Activated naive CD8-positive, alpha-beta T cell treated with anti-CD3 and anti-CD28 coated beads, Interleukin-2, amount 50 U/mL, for 24 hours (primary cell): Measurements from ENCODE around the gene CCDC66.
"Not testable (repeated sequence)": the region's sequence is repeated elsewhere in the genome, so short reads cannot be mapped to it uniquely, and the experiment has no call there.

Experiments
- ATAC-seq: fragments of 150-1000 bp; cut with Tn5 transposase; one replicate; pipeline ENCODE4 v1.10.0; 2021
- DNase-seq: peaks from one replicate; pipeline ENCODE4 v3.0.0; 2021
- H3K27ac Mint-ChIP-seq: one replicate; pipeline ENCODE4 v1.8.0; 2021; ENCODE audit warnings: mild to moderate bottlenecking, mixed read lengths
- H3K27me3 Mint-ChIP-seq: one replicate; pipeline ENCODE4 v1.8.0; 2021; ENCODE audit warnings: mixed read lengths
- H3K36me3 Mint-ChIP-seq: one replicate; pipeline ENCODE4 v1.8.0; 2021; ENCODE audit warnings: low read depth, mixed read lengths
- H3K4me1 Mint-ChIP-seq: one replicate; pipeline ENCODE4 v1.8.0; 2021; ENCODE audit warnings: mixed read lengths
- H3K4me3 Mint-ChIP-seq: one replicate; pipeline ENCODE4 v1.8.0; 2021; ENCODE audit warnings: mild to moderate bottlenecking, moderate library complexity, mixed read lengths
- H3K9me3 Mint-ChIP-seq: one replicate; pipeline ENCODE4 v1.8.0; 2021; ENCODE audit warnings: mixed read lengths

CCDC66 gene

GRCh38 chr3:56608479-56608878 lies 51.5 kb downstream of the CCDC66 start:
- not testable (repeated sequence) for ATAC-seq, H3K4me3 Mint-ChIP-seq, H3K27me3 Mint-ChIP-seq, DNase-seq
- peaks cover 27% of the 10 kb centered on the region for H3K9me3 Mint-ChIP-seq
- H3K36me3 Mint-ChIP-seq, result peaks cover 90% of the 10 kb centered on the region
- H3K4me1 Mint-ChIP-seq, result peaks cover 62% of the 10 kb centered on the region
- peak overlapping the region; percentile 35 for H3K27ac Mint-ChIP-seq

DNA sequence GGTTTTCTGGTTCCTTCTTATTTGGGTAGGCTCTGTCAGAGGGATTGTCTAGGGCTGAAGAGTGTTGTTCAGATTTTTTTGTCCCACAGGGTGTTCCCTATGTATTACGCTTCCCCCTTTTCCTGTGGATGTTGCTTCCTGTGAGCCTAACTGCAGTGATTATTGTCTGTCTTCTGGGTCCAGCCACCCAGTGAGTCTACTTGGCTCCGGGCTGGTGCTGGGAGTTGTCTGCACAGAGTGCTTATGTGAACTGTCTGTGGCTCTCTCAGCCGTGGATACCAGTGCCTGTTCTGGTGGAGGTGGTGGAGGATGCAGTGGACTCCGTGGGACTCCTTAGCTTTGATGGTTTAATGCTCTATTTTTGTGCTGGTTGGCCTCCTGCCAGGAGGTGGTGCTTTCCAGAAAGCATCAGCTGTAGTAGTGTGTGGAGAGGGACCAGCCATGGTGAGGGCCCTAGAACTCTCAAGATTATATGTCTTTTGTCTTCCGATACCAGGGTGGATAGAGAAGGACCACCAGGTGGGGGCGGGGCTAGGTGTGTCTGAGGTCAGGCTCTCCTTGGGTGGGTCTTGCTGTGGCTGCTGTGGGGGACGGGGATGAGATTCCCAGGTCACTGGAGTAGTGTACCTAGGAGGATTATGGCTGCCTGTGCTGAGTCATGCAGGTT lies 53.8 kb downstream of the CCDC66 start:
- peaks cover 63% of the 10 kb centered on the region for H3K4me1 Mint-ChIP-seq
- H3K9me3 Mint-ChIP-seq, result peaks cover 23% of the 10 kb centered on the region
- ATAC-seq (no peak), DNase-seq (no peak)
- peaks cover 86% of the 10 kb centered on the region for H3K36me3 Mint-ChIP-seq
- no peaks in the 10 kb centered on the region for H3K27me3 Mint-ChIP-seq
- H3K27ac Mint-ChIP-seq, result no peak overlapping the region
- no peak overlapping the region for H3K4me3 Mint-ChIP-seq

- Mint-ChIP-seq H3K4me1 (peaks cover 66% of the 10 kb centered on the region), H3K27ac (no peak overlapping the region), H3K4me3 (no peak overlapping the region), H3K9me3 (peaks cover 23% of the 10 kb centered on the region), H3K36me3 (peaks cover 88% of the 10 kb centered on the region), H3K27me3 (no peaks in the 10 kb centered on the region)
- no peak for DNase-seq
- no peak for ATAC-seq
Measured at GRCh38 chr3:56611364-56611763, 54.4 kb downstream of the CCDC66 start.

DNA sequence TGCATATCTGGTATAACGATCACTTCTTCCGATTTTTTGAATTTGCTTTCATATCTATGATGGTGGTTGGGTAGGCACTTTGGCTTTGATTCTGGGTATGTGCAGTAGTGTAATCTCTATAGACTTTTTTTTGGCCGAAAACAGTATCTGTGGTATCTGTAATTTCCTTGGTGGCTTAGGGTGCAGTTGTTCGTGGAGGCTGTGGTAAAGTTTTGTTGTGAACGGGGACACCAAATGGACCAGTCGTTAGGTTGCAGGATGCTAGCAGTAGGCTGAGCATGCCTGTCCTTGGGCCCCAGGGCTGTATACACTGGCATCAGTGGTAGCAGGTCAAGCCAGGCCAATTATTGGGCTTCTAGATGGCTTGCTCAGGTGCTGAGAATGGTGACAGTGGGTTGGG lies 55.2 kb downstream of the CCDC66 start:
- H3K4me3 Mint-ChIP-seq, result no peak overlapping the region
- H3K4me1 Mint-ChIP-seq, result peaks cover 68% of the 10 kb centered on the region
- H3K9me3 Mint-ChIP-seq, result peaks cover 19% of the 10 kb centered on the region
- H3K36me3 Mint-ChIP-seq, result peaks cover 87% of the 10 kb centered on the region
- no peaks in the 10 kb centered on the region for H3K27me3 Mint-ChIP-seq
- DNase-seq (no peak), ATAC-seq (peak; percentile 52)
- peak overlapping the region; percentile 1 for H3K27ac Mint-ChIP-seq

GRCh38 chr3:56613016-56613415 lies 56.0 kb downstream of the CCDC66 start:
- Mint-ChIP-seq H3K36me3 (peaks cover 85% of the 10 kb centered on the region), H3K27ac (no peak overlapping the region), H3K9me3 (peaks cover 19% of the 10 kb centered on the region), H3K4me3 (no peak overlapping the region), H3K27me3 (no peaks in the 10 kb centered on the region), H3K4me1 (peaks cover 59% of the 10 kb centered on the region)
- DNase-seq (no peak), ATAC-seq (no peak)

DNA sequence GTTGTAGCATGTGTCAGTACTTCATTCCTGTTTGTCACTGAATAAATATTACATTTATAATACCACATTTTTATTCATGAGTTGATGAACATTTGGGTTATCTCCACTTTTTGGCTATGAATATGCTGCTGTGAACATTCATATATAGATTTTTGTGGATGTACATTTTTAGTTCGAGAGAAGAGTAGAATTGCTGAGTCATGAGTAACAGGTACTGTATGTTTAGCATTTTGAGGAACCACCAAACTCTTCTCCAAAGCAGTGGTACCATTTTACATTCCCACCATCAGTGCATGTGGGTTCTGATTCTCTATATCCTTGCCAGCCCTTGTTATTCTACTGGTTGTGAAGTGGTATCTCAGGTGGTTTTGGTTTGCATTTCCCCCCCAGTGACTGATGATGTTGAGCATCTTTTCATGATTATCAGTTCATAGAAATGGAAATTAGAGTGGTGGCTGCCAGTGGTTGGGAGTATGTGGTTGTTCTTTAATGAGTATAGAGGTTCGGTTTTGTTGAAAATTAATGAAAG lies 59.6 kb downstream of the CCDC66 start:
- H3K9me3 Mint-ChIP-seq, result peaks cover 3% of the 10 kb centered on the region
- H3K4me3 Mint-ChIP-seq, result no peak overlapping the region
- no peaks in the 10 kb centered on the region for H3K27me3 Mint-ChIP-seq
- H3K36me3 Mint-ChIP-seq, result peaks cover 82% of the 10 kb centered on the region
- ATAC-seq, result peak; percentile 40
- no peak overlapping the region for H3K27ac Mint-ChIP-seq
- DNase-seq, result no peak
- peaks cover 30% of the 10 kb centered on the region for H3K4me1 Mint-ChIP-seq

GRCh38 chr3:56620371-56620770 lies 63.4 kb downstream of the CCDC66 start:
- no peak for DNase-seq
- H3K36me3 Mint-ChIP-seq, result peaks cover 72% of the 10 kb centered on the region
- H3K4me1 Mint-ChIP-seq, result peaks cover 10% of the 10 kb centered on the region
- ATAC-seq, result no peak
- H3K9me3 Mint-ChIP-seq, result no peaks in the 10 kb centered on the region
- no peaks in the 10 kb centered on the region for H3K27me3 Mint-ChIP-seq
- H3K27ac Mint-ChIP-seq, result peak overlapping the region; percentile 63
- no peak overlapping the region for H3K4me3 Mint-ChIP-seq

GRCh38 chr3:56621681-56622080 lies 64.7 kb downstream of the CCDC66 start:
- peaks cover 63% of the 10 kb centered on the region for H3K36me3 Mint-ChIP-seq

GRCh38 chr3:56622381-56622780 lies 65.4 kb downstream of the CCDC66 start:
- ATAC-seq (no peak), DNase-seq (no peak)
- Mint-ChIP-seq H3K4me1 (peaks cover 3% of the 10 kb centered on the region), H3K4me3 (no peak overlapping the region), H3K36me3 (peaks cover 64% of the 10 kb centered on the region), H3K27ac (no peak overlapping the region), H3K27me3 (no peaks in the 10 kb centered on the region), H3K9me3 (no peaks in the 10 kb centered on the region)

More at GRCh38 chr3:56621681-56622080, 64.7 kb downstream of the CCDC66 start:
- Mint-ChIP-seq H3K4me3 (no peak overlapping the region), H3K27me3 (no peaks in the 10 kb centered on the region), H3K4me1 (peaks cover 4% of the 10 kb centered on the region), H3K9me3 (no peaks in the 10 kb centered on the region), H3K27ac (no peak overlapping the region)
- ATAC-seq (no peak), DNase-seq (no peak)

DNA sequence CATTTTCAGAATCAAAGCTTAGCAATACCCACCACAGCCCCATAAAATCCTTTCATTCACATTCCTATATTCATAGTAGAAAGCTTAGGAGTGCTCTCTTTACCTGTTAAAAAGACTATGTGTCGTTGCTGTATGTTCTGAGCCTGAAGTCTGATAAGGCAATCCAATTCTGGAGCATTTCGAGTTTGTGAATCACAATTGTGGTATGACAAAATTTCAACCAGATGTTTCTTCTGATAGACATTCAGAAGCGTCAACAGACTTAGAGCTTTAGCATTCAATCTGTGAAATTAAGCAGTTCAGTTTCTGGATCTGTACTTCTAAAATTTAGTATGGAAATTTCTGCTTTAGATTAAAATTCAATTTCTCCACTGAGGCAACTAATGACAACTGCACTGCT lies 67.8 kb downstream of the CCDC66 start:
- Mint-ChIP-seq H3K27me3 (no peaks in the 10 kb centered on the region), H3K36me3 (peaks cover 53% of the 10 kb centered on the region), H3K4me3 (no peak overlapping the region), H3K4me1 (peaks cover 3% of the 10 kb centered on the region), H3K9me3 (no peaks in the 10 kb centered on the region), H3K27ac (no peak overlapping the region)
- DNase-seq (no peak), ATAC-seq (no peak)

DNA sequence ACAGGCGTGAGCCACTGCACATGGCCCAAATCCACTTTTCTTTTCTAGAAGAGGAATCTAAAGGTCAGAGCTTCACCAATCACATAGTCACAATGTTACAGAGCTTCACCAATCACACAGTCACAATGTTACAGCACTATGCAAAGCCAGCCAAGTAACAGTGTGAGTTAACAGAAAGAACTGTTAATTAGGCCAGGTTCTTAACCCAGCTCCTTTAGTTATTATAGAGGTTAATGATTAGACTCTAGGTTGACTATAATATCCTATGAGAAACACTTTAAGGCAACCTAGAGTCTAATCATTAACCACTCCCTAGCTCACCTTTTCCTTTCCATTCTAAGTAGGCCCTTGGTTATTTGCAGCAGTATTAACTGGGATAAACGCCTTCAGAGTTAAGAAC lies 72.1 kb downstream of the CCDC66 start:
- H3K9me3 Mint-ChIP-seq, result no peaks in the 10 kb centered on the region
- H3K27ac Mint-ChIP-seq, result no peak overlapping the region
- H3K4me1 Mint-ChIP-seq, result peaks cover 3% of the 10 kb centered on the region
- H3K36me3 Mint-ChIP-seq, result peaks cover 41% of the 10 kb centered on the region
- H3K4me3 Mint-ChIP-seq, result no peak overlapping the region
- H3K27me3 Mint-ChIP-seq, result no peaks in the 10 kb centered on the region
- DNase-seq (no peak), ATAC-seq (no peak)

DNA sequence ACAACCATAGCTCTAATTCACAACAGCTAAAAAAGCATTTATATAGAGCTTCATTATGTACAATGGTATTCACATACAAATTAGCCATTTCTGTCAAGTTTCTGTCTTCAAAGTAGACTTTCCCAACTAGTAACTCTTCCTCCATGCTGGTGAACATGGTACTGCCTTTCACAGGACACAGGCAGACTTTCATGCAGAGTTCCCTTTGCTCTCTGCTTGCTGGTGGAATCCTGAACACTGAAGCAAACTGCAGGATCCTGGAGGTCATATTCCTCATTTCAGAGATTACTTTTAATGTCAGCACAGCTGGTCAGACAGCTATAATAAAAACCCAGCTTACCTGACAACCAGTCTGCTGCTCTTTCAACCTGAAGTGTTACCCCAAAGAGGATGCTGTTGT lies 72.5 kb downstream of the CCDC66 start:
- Mint-ChIP-seq H3K36me3 (peaks cover 37% of the 10 kb centered on the region), H3K9me3 (no peaks in the 10 kb centered on the region), H3K4me1 (peaks cover 3% of the 10 kb centered on the region), H3K27me3 (no peaks in the 10 kb centered on the region), H3K27ac (no peak overlapping the region), H3K4me3 (no peak overlapping the region)
- DNase-seq, result no peak
- ATAC-seq, result no peak

GRCh38 chr3:56630966-56631365 lies 74.0 kb downstream of the CCDC66 start:
- Mint-ChIP-seq H3K4me1 (peaks cover 3% of the 10 kb centered on the region), H3K27me3 (no peaks in the 10 kb centered on the region), H3K27ac (no peak overlapping the region), H3K9me3 (no peaks in the 10 kb centered on the region), H3K36me3 (peaks cover 38% of the 10 kb centered on the region), H3K4me3 (no peak overlapping the region)
- DNase-seq, result no peak
- no peak for ATAC-seq

DNA sequence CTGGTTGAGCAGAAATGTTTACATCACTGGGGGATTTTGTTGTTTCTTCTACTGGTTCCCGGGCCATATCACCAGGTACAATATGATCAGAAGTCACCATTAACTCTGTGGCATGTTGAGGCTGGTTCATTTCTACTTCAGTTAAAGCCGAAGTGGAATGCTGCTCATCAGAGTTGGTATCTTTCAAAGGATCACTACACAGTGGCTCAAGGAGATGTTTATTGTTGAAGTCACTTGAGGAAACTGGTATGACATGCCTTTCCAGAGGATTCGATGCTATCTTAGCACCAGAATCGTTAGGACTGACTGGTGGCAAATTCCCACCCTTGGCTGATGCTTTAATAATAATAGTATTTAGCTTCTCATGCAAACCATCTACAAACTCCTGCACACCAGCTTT lies 76.2 kb downstream of the CCDC66 start:
- DNase-seq (no peak), ATAC-seq (no peak)
- no peak overlapping the region for H3K27ac Mint-ChIP-seq
- peaks cover 34% of the 10 kb centered on the region for H3K36me3 Mint-ChIP-seq
- peaks cover 3% of the 10 kb centered on the region for H3K4me1 Mint-ChIP-seq
- no peak overlapping the region for H3K4me3 Mint-ChIP-seq
- H3K27me3 Mint-ChIP-seq, result no peaks in the 10 kb centered on the region
- no peaks in the 10 kb centered on the region for H3K9me3 Mint-ChIP-seq

DNA sequence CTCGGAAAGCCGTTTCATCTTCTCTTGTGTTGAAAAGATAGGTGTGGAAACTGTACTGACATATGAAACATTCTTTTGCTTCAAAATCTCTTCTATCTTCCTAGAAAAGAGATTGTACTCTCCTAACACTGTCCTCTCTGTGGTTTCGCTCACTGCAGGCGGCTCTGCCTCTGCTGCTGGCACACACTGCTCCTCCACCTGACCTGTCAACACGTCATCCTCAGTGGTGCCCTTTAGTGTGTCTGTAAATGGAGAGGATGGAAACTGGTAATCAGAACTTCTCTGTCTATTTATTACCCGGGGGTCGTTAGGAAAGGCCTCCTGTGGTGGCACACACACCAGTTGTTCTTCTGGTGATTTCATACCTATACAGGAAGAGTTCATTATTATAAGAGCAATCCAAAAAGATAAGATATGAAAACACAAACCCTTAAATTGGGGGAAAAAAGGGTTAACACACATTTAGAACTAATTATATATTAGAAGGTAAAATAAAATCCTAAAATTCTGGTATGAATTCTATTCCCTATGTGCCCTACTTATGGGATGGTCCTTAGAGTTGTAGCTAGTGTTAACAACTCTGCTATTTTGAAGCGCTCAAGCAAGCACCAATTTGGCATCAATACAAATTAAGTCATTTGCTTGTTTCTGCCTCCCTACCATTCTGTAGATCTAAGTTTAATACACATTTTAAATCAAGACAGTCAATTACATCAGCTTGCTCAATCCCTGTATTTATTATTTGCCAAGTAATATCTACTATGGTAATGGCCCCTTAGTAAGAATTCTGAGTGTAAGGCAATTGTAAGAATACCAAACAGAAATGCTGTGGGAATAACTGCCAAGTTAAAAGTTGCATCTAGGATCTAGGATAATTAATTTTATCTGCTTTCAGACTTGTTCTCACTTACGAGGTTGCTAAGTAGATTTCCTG lies 76.9 kb downstream of the CCDC66 start:
- ATAC-seq (no peak), DNase-seq (no peak)
- no peaks in the 10 kb centered on the region for H3K27me3 Mint-ChIP-seq
- H3K27ac Mint-ChIP-seq, result no peak overlapping the region
- peaks cover 34% of the 10 kb centered on the region for H3K36me3 Mint-ChIP-seq
- H3K4me1 Mint-ChIP-seq, result peaks cover 3% of the 10 kb centered on the region
- H3K4me3 Mint-ChIP-seq, result no peak overlapping the region
- no peaks in the 10 kb centered on the region for H3K9me3 Mint-ChIP-seq
